OCI-LY1 (cell line): Measurements from ENCODE around the gene ALS2CL.
A peak's percentile ranks its signal among the peaks of the same experiment; 100 is the strongest.

Experiments used
- H2AFZ ChIP-seq: fragments of 200-600 bp; sonication (generic), shearing (Covaris generic); 2 replicates; pipeline ENCODE4 v1.6.0; 2014; ENCODE audit warnings: antibody characterized with exemption, mild to moderate bottlenecking, low read length
- H3F3A ChIP-seq: fragments of 200-600 bp; sonication (generic), shearing (Covaris generic); 2 replicates; pipeline ENCODE4 v1.6.0; 2014; ENCODE audit warnings: mild to moderate bottlenecking, antibody characterized with exemption, low read length, moderate library complexity; ENCODE audit not compliant: insufficient read depth
- H3K27ac ChIP-seq: fragments of 200-600 bp; sonication (generic); 2 replicates; pipeline ENCODE4 v1.5.1; 2014; ENCODE audit warnings: low read length, mixed run types, mild to moderate bottlenecking, low read depth; ENCODE audit not compliant: poor library complexity, severe bottlenecking
- H3K27me3 ChIP-seq: fragments of 200-600 bp; sonication (generic); 2 replicates; pipeline ENCODE4 v1.6.0; 2014; ENCODE audit warnings: antibody characterized with exemption, mild to moderate bottlenecking, low read length, moderate library complexity; ENCODE audit not compliant: insufficient read depth
- H3K36me3 ChIP-seq: fragments of 200-600 bp; sonication (generic); 2 replicates; pipeline ENCODE4 v1.6.1; 2014; ENCODE audit warnings: mild to moderate bottlenecking, antibody characterized with exemption, low read length, moderate library complexity, mixed read lengths; ENCODE audit not compliant: insufficient read depth
- H3K4me1 ChIP-seq: fragments of 200-600 bp; sonication (generic); 2 replicates; pipeline ENCODE4 v1.5.1; 2014; ENCODE audit warnings: mild to moderate bottlenecking, low read length, moderate library complexity; ENCODE audit not compliant: insufficient read depth, severe bottlenecking
- H3K4me2 ChIP-seq: fragments of 200-600 bp; sonication (generic), shearing (Covaris generic); 2 replicates; pipeline ENCODE4 v1.6.1; 2014; ENCODE audit warnings: low read length
- H3K4me3 ChIP-seq: fragments of 200-600 bp; sonication (generic); 2 replicates; pipeline ENCODE4 v1.5.1; 2014; ENCODE audit warnings: low read length, low read depth, mild to moderate bottlenecking, mixed read lengths; ENCODE audit not compliant: poor library complexity, severe bottlenecking
- H3K79me2 ChIP-seq: fragments of 200-600 bp; shearing (Covaris generic); 2 replicates; pipeline ENCODE4 v1.6.1; 2016; ENCODE audit warnings: mixed run types, low read length, mixed read lengths; ENCODE audit not compliant: insufficient read depth
- H3K9ac ChIP-seq: fragments of 200-600 bp; sonication (generic), shearing (Covaris generic); 2 replicates; pipeline ENCODE4 v1.6.1; 2014; ENCODE audit warnings: mild to moderate bottlenecking, low read length, mixed read lengths
- H3K9me2 ChIP-seq: fragments of 200-600 bp; sonication (generic), shearing (Covaris generic); 2 replicates; pipeline ENCODE4 v1.6.1; 2014; ENCODE audit warnings: low read depth, mild to moderate bottlenecking, low read length, mixed read lengths
- H3K9me3 ChIP-seq: fragments of 200-600 bp; shearing (Covaris generic); 2 replicates; pipeline ENCODE4 v1.6.1; 2014; ENCODE audit warnings: low read length, mixed read lengths
- H4K20me1 ChIP-seq: fragments of 200-600 bp; sonication (generic), shearing (Covaris generic); 2 replicates; pipeline ENCODE4 v1.6.0; 2016; ENCODE audit warnings: mild to moderate bottlenecking, low read length; ENCODE audit not compliant: insufficient read depth
- EZH2 ChIP-seq: fragments of 200-600 bp; sonication (generic), shearing (Covaris generic); IDR thresholded peaks from 2 replicates; pipeline ENCODE4 v1.8.0; 2017; ENCODE audit warnings: borderline replicate concordance, mixed run types, mild to moderate bottlenecking, antibody characterized with exemption, low read length, moderate library complexity, mixed read lengths
- TF ChIP-seq, protein P1 (sequence below): fragments of 200-600 bp; sonication (generic), shearing (Covaris generic); IDR thresholded peaks from 2 replicates; pipeline ENCODE4 v1.5.1; 2017; ENCODE audit warnings: mild to moderate bottlenecking, antibody characterized with exemption, low read length, moderate library complexity, mixed read lengths

ALS2CL gene

DNA sequence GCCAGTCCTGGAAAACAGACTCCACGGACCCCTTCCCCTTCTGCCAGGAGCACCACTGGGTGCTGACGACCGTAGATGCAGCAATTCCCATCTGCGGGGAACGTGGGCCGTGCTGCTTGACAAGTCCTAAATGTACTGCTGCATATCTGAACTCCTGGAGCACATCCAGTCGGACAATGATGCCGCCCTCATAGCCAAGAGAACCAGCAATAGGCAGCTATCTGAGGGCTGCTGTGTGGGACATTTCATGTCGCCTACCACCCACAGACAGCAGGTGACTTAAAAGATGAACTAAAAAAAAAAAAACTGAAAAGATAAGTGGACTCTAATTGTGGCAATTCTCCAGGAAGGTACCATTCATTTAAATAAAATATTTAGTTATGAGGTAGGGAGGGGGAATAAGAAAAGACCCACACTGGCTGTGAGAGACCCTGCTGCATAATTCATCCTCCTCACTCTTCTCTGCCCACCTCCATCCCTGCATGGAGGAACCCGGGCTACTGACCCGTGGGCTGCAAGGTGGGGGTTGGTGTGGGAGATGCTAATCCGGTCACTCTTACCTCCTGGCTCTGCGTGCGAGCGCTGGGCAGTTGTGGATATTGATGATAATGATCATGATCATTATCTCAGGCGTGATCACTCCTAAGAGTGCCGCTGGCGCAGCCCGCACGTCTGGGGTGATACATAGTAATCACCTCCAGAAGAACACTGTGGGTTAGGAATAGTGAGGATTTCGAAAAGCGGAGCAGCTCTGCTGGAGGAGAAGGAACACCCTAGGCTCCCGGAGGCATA, 28.3 kb downstream of the ALS2CL start:
- Histone ChIP-seq H3K79me2 (no peaks in the 10 kb centered on the region), H3K4me3 (no peak overlapping the region), H3K4me1 (no peaks in the 10 kb centered on the region), H3K9me3 (no peaks in the 10 kb centered on the region), H3K36me3 (no peaks in the 10 kb centered on the region), H3K4me2 (no peak overlapping the region), H3K9me2 (no peaks in the 10 kb centered on the region), H4K20me1 (no peaks in the 10 kb centered on the region), H2AFZ (no peak overlapping the region), H3F3A (no peaks in the 10 kb centered on the region), H3K27ac (no peak overlapping the region), H3K27me3 (no peaks in the 10 kb centered on the region), H3K9ac (no peak overlapping the region)
- TF ChIP-seq, protein P1, sequence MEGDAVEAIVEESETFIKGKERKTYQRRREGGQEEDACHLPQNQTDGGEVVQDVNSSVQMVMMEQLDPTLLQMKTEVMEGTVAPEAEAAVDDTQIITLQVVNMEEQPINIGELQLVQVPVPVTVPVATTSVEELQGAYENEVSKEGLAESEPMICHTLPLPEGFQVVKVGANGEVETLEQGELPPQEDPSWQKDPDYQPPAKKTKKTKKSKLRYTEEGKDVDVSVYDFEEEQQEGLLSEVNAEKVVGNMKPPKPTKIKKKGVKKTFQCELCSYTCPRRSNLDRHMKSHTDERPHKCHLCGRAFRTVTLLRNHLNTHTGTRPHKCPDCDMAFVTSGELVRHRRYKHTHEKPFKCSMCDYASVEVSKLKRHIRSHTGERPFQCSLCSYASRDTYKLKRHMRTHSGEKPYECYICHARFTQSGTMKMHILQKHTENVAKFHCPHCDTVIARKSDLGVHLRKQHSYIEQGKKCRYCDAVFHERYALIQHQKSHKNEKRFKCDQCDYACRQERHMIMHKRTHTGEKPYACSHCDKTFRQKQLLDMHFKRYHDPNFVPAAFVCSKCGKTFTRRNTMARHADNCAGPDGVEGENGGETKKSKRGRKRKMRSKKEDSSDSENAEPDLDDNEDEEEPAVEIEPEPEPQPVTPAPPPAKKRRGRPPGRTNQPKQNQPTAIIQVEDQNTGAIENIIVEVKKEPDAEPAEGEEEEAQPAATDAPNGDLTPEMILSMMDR = no peak
- no peak for TF ChIP-seq EZH2

DNA sequence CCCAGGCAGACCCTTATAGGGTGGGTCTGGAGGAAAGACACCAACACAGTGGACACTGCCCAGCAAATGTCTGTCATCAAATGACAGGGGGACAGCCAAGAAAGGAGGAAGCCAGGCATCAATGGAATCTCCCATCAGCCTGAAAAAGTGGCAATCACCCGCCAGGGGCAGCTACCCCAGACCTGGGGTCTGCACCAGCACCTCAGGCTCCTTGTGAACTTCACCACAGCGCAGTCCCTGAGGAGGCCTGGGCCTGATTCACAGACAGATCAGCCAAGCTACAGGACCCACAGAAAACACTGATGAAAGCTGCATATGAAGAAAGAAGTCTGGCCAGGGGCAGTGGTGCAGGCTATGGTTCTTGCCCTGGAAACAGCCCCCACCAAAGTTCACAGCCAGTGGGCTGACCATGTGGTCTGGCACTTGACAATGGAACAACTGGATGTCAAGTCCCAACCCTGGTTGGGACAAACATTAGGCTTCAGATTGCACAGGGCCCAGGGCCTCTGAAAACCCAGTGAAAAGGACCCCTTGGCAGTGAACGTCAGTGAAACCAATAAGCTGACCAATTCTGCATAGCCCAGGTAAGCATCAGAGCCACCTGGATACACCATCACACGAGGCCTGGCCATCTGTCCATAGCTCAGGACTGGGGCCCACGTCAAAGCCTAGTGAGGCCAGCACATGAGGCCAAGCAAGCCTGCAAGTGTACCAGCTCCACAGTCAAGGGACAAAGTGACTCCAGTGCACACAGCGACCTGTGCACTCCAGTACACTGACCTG, 29.1 kb downstream of the ALS2CL start:
- H3K9me3 ChIP-seq = no peaks in the 10 kb centered on the region
- no peak overlapping the region for H2AFZ ChIP-seq
- no peaks in the 10 kb centered on the region for H3K9me2 ChIP-seq
- H3K9ac ChIP-seq = no peak overlapping the region
- no peak for TF ChIP-seq EZH2
- TF ChIP-seq, protein P1 = no peak
- no peaks in the 10 kb centered on the region for H3K4me1 ChIP-seq
- no peak overlapping the region for H3K4me2 ChIP-seq
- H4K20me1 ChIP-seq = no peaks in the 10 kb centered on the region
- H3F3A ChIP-seq = no peaks in the 10 kb centered on the region
- no peak overlapping the region for H3K27ac ChIP-seq
- H3K27me3 ChIP-seq = no peaks in the 10 kb centered on the region
- H3K36me3 ChIP-seq = no peaks in the 10 kb centered on the region
- H3K4me3 ChIP-seq = no peak overlapping the region
- no peaks in the 10 kb centered on the region for H3K79me2 ChIP-seq

DNA sequence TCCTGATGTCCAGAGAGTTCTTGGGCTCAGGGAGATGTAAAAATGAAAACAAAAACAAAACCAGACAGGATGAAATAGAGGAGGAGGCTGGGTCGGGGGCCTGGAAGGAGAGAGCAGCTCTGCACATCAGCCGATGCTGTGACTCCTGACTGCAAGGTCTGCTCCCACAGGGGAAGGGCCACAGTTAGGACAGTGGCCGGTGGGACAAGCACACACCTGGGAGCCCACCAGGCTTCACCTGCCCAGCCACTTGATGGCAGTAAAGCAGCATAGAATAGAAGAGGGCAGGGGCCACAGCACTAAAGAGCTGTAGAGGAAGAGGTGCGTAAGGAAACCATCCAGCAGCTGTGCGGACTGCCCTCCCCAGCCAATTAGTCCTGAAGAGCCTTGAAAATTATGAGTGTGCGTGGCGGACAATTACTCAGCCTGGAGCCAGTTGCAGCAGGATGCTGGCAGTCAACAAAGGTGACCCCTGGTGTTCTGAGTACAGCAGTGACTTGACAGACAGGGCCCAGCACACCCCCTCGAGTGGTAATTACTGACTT, 29.8 kb downstream of the ALS2CL start:
- Histone ChIP-seq H3K9me3 (no peaks in the 10 kb centered on the region), H3K4me3 (no peak overlapping the region), H3K9me2 (no peaks in the 10 kb centered on the region), H3K4me2 (no peak overlapping the region), H2AFZ (no peak overlapping the region), H3K27ac (no peak overlapping the region), H3K79me2 (no peaks in the 10 kb centered on the region), H3K27me3 (no peaks in the 10 kb centered on the region), H3K4me1 (no peaks in the 10 kb centered on the region), H4K20me1 (no peaks in the 10 kb centered on the region), H3F3A (no peaks in the 10 kb centered on the region), H3K9ac (no peak overlapping the region), H3K36me3 (no peaks in the 10 kb centered on the region)
- no peak for TF ChIP-seq EZH2
- TF ChIP-seq, protein P1 = peak; percentile 23; the same call in 1 of the 2 replicates
